GM19351 (cell line): ENCODE results near the gene ZNF77.
"Not testable (repeated sequence)": the region's sequence is repeated elsewhere in the genome, so short reads cannot be mapped to it uniquely, and the experiment has no call there.

Source experiments
- ATAC-seq: cut with Tn5 transposase; IDR thresholded peaks from one replicate; pipeline ENCODE4 v1.9.1; 2021; ENCODE audit warnings: mild to moderate bottlenecking, moderate library complexity; ENCODE audit not compliant: unreplicated experiment

ZNF77 gene

DNA sequence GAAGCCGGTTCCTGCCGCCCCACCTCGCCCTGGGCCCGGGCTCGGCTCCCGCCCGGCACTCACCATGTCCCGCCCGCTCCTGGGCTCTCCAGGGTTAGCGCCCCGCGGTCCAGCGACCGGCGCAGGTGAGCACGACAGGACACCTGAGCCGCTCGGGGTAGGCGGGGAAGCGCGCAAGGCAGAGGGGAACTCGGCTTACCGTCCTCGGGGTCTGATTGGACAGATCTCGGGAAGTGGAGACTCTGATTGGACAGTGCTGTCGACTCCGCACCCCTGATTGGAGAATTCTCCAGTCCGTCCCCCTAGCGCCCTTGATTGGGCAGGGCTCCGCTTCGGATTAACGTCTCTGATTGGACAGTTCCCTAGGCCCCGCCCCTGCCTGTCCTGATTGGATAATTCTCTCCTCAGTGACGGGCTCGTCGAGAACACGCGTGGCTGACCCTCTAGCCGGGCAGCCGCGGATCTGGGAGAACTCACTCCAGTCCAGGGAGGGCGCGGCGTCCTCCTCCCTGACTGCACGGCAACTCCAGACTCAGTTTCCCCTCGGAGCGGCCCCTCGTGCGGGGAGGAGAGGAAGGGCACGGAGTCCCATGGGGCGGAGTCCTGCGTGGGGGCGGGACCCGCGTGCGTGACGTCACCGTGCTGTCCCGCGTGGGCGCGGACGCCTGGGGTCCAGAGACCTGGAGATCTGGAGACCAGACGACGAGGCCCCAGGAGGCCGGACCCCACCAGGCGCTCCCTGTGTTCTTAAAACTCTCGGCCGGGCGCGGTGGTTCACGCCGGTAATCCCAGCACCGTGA lies at the start of gene ZNF77:
ZNF77 (minus strand) TSS at position 197 of the 800 bp plus-strand sequence; CDS start at position 66, 131 bp downstream.
- peak; percentile 96 for ATAC-seq

DNA sequence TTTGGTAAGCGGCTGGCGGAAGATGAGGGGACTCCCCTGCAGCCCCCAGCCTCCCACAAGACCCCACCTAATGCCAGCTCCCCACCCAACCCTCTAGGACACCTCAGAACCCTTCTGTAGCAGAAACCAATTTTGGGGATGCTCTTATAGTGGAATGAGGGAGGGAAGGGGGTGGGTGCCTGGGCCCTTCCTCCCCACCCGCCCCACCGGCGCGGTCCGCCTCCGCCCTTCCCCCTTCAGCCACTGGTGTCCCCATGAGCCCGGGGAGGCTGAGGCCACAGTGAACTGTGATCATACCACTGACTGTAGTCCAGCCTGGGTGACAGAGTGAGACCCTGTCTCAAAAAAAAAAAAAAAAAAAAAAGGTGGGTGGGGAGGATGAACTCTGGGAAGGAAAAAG lies 48.8 kb upstream of the ZNF77 start:
- no peak for ATAC-seq

- ATAC-seq, result no peak
Measured at GRCh38 chr19:2992958-2993357, 48.2 kb upstream of the ZNF77 start.

GRCh38 chr19:2992333-2992732 lies 47.6 kb upstream of the ZNF77 start:
- ATAC-seq, result not testable (repeated sequence)

DNA sequence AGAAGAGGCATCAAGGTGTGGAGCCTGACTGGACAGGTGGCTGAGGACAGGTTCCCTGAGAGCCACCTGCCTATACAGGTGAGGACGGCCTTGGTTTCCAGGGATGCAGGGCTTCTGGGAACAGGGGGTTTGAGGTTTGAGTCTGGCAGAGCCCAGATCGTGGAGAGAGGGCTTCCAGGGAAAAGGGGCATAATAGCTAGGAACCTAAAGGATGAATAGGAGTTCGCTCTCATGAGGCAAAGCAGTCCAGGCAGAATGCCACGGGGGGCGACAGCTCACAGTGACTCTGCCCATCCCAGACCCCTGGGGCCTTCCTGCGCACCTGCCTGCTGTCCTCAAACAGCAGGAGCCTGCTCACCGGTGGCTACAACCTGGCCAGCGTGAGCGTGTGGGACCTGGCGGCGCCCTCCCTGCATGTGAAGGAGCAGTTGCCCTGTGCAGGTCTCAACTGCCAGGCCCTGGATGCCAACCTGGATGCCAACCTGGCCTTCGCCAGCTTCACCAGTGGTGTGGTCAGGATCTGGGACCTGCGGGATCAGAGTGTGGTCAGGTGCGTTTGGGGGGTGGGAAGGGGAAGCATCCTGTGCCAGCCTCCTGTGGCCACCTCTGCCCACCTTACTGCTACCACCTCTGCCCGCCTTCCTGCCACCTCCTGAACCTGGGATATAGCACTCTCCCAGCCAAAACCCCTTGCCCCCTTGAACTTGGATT lies 44.6 kb upstream of the ZNF77 start:
- no peak for ATAC-seq

GRCh38 chr19:2988568-2988967 lies 43.8 kb upstream of the ZNF77 start:
- no peak for ATAC-seq

GRCh38 chr19:2987797-2988196 lies 43.0 kb upstream of the ZNF77 start:
- ATAC-seq, result no peak

GRCh38 chr19:2986951-2987524 lies 42.3 kb upstream of the ZNF77 start:
- ATAC-seq, result no peak

- no peak for ATAC-seq
Measured at GRCh38 chr19:2984215-2984528, 39.4 kb upstream of the ZNF77 start.

DNA sequence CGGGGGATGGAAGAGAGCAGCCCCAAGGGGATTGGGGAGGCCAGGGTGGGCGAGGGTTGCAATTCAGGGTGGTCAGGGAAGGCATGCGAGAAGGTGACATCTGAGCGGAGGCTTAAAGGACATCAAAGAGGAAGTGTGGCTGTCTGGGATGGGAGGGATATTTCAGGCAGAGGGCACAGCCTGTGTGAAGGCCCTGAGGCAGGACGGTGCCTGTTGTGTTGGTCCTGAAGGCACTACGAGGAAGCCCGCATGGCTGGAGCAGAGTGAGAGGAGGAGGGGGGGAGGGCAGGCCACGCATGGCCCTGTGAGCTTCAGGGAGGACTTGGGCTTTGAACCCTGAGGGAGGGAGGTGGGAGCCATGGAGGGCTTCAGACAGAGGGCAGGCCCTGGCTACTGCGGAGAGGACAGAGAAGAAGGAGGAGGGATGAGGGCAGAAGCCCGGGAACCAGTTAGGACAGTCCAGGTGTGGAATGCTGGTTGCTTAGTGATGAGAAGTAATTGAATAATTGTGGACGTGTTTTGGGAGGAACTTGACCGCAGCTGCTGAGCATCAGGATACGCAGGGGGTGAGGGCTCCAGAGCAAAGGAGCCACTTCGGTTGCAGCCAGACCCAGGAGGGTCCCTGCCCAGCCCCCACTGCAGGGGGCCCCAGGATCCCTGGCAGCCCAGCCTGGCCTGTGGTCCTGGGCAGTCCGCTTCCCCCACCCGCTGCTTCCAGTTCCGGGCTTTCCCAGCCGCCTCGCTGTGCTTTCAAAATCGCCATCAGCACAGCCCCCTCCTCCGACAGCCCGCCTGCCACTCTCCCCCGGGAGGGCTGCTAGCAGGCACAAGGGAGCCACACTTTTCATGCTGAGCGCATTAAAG lies 38.8 kb upstream of the ZNF77 start:
- ATAC-seq, result no peak

- no peak for ATAC-seq
Measured at GRCh38 chr19:2982983-2983350, 38.2 kb upstream of the ZNF77 start.

DNA sequence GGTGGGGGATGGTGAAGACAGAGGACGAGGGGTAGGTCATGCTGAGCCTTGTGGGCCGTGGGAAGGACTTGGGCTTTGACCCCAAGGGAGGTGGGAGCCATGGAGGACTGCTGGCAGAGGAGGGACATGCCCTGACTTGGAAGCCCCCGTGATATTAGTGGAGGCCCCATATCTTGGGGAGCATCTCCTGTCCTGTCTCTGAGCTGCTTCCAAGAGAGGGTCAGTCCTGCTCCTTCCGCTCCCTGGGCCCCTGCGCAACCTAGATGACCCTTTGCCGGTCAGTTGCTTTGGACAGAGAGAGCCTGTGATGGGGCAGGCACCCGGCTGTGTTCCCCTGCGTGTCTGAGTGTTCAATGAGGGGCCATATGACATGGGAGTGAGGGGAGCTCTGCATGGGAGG lies 37.8 kb upstream of the ZNF77 start:
- ATAC-seq, result no peak

- ATAC-seq, result no peak
Measured at GRCh38 chr19:2981898-2982297, 37.1 kb upstream of the ZNF77 start.

DNA sequence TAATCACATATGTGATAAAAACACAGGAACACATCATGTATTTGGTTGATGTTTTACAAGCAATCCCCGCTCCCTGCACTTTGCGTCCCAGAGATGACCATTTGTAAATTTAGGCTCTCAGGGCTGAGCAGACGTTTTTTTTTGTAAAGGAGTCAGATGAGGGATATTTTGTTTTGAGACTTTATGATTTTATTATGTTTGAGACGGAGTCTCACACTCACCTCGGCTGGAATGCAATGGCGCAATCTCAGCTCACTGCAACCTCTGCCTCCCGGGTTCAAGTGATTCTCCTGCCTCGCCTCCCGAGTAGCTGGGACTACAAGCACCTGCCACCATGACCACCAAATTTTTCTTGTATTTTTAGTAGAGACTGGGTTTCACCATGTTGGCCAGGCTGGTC lies 34.0 kb upstream of the ZNF77 start:
- no peak for ATAC-seq

DNA sequence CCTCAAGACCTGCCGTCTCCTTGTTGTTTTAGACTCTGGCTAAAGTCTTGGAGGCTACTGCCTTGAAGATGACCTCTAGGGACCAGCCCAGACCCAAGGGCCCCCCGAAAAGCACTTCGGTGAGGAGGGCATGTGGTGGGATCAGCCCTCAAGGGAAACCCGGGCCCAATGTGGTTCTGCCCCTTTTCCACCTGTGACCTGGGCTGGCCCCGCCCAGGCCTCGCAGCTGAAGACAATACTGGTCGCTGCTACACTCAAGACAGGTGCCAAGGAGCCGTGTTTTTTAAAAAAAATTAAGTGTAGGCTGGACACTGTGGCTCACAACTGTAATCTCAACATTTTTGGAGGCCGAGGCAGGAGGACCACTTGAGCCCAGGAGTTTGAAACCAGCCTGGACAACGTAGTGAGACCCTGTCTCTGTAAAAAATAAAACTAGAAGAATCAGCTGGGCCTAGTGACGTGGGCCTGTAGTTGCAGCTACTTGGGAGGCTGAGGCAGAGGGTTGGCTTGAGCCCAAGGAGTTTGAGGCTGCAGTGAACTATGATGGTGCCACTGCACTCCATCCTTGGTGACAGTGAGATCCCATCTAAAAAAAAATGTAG lies 33.5 kb upstream of the ZNF77 start:
- ATAC-seq, result no peak

- ATAC-seq, result no peak
Measured at GRCh38 chr19:2977746-2978138, 33.0 kb upstream of the ZNF77 start.

DNA sequence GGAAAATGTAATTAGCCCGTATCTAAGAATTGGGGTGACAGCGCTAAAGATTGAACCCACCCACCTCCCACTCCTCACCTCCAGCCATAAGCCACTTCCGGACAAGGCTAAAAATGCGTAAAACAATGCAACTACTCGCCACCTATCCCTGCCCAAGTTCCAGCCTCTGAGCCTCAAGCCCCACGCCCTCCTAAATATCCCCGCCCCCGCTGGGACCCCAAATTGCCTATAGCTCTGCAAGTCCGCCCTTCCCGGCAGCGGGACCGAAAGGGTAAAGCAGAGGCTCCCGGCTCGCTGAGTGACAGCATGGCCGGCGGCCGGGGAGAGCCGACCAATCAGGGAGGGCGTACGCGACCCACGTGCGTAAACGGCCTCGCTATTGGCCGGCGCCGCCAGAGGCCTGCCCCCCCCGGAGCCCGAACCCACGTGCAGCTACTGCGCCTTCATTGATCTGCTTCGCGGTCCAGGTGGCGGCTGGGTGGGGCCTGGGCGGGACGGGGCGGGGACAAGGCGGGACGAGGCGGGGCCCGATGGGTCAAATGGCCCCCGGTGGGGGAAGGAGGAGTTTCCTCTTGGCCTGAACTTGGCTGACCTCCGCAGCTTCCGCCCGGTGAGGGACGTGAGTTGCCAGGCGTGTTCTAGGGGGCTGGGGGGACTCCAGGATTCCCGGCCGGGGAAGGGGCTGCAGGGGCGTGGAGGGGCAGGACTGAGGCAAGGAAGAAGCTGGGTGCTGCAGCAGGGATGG lies 32.4 kb upstream of the ZNF77 start, which contains the start of gene TLE6:
TLE6 (plus strand) TSS at position 564 of the 745 bp plus-strand sequence. CDS start 670 bp downstream, outside the sequence.
- peak; percentile 94 for ATAC-seq

DNA sequence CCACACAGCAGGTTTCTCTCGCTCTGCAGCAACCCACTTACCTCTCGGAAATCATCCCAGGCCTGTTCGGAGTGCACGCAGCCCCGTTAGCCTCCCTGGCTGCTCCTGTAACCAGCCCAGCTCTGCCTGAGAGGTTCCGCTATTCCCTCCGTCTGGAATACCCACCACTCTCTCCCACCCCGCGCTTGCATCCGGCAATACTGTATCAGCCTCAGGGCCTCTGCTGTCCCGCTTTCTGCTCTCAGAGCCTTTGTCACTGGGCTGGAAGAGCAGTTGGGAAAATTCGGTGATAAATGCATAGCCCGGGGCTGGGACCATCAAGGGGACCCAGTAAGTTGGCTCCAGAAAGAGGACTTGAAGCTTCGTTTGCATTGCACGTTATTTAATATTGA lies 31.8 kb upstream of the ZNF77 start:
- ATAC-seq, result no peak

DNA sequence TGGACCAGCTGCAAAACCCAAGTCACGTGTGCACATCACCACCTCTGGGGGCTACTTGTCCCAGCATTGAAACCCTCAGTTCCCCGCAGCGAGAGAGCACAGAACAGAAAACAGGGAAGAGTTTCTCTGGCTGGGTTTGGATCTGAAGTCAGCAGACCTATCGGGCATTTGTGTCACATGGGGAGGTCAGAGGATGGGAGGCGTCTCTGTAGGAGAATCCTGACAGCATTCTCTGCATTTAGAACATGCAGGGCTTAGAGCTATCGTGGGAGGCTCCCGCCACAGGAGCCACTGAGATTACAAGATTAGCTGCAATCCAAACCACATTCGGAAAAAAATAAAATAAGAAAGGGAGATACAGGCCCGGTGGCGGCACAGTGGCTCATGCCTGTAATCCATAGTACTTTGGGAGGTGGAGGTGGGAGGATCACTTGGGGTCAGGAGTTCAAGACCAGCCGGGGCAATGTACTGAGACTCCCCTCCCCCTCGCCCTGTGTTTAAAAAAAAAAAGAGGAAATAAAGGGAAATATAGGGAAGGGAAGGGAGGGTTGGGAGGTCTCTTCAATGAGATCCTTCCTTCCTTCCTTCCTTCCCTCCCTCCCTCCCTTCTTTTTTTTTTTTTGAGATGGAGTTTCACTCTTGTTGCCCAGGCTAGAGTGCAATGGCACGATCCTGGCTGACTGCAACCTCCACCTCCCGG lies 29.7 kb upstream of the ZNF77 start:
- ATAC-seq, result no peak
